Stimulated activated CD8-positive, alpha-beta memory T cell treated with anti-CD3 and anti-CD28 coated beads, Interleukin-2, amount 100 ng/mL, for 48 hours (primary cell): Measurements from ENCODE around the gene KCTD2.

Experiments used
- DNase-seq, 2 donors: peaks; one replicate each; pipeline ENCODE4 v3.0.0-alpha.2; 2020; ENCODE audit warnings: low read depth in 2 of 2

KCTD2 gene

DNA sequence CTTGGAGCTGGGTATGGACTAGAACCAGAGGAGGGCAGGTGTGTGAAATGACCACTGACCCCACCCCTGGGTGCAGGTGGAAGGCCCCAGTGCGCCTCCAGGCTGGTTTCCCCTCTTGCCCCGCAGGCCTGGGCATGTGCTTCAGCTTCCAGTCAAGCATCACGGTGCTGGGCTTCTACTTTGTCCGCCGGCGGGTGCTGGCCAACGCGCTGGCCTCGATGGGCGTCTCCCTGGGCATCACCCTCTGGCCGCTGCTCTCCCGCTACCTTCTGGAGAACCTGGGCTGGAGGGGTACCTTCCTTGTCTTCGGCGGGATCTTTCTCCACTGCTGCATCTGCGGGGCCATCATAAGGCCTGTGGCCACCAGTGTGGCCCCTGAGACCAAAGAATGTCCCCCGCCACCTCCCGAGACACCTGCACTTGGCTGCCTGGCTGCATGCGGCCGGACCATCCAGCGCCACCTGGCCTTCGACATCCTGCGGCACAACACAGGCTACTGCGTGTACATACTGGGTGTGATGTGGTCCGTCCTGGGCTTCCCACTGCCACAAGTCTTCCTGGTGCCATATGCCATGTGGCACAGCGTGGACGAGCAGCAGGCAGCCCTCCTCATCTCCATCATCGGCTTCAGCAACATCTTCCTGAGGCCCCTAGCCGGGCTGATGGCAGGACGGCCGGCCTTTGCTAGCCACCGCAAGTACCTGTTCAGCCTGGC, 53.0 kb downstream of the KCTD2 start:
- DNase-seq: no peak

DNA sequence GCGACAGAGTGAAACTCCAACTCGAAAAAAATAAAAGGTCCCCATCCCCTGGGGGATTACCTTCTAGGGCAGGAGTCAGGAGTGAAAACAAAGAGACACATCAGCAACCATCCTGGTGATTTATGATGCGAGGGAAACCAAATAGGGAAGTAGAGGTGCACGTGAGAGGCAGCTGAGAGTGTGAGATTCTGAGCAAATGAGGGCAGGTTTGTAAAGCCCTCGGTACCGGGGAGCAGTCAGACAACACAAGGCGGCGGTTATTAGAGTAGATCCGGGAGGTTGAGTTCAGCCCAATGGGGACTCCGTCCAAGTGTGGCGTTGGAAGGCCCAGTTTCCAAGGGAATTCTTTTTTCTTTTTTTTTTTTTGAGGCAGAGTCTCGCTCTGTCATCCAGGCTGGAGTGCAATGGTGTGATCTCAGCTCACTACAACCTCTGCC, 55.4 kb downstream of the KCTD2 start:
- DNase-seq: no peak

DNA sequence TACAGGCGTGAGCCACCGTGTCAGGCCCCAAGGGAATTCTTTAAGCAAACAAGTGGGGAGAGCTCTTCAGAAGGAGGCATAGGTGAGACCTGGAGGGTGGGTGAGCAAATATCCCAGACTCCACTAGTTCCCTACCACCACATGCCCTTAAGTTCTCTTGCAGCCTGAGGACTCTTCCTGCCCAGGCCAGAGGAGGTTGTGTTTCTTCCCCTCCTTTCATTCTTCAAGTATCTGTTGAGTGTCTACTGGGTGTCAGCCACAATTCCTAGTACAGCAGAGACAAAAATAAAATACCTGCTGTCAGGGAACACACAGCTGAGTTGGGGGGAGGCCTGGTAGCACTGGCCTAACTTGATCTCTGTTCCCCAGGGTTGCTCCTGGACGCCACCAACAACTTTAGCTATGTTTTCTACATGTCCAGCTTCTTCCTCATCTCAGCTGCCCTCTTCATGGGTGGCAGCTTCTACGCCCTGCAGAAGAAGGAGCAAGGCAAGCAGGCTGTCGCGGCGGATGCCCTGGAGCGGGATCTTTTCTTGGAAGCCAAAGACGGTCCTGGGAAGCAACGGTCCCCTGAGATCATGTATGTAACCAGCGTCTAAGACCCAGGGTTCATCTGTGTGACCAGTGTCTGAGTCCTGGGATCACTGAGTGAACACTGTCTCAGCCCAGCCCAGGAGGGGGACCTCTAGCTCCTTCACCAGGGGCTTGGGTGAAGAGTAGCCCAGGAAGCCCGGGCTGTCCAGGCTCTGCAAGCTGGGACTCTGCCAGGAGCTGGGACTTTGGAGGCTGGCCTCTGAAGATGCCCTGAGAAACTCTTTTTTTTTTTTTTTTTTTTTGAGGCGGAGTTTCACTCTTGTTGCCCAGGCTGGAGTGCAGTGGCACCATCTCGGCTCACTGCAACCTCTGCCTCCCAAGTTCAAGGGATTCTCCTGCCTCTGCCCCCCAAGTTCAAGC, 56.9 kb downstream of the KCTD2 start:
- DNase-seq: no peak

DNA sequence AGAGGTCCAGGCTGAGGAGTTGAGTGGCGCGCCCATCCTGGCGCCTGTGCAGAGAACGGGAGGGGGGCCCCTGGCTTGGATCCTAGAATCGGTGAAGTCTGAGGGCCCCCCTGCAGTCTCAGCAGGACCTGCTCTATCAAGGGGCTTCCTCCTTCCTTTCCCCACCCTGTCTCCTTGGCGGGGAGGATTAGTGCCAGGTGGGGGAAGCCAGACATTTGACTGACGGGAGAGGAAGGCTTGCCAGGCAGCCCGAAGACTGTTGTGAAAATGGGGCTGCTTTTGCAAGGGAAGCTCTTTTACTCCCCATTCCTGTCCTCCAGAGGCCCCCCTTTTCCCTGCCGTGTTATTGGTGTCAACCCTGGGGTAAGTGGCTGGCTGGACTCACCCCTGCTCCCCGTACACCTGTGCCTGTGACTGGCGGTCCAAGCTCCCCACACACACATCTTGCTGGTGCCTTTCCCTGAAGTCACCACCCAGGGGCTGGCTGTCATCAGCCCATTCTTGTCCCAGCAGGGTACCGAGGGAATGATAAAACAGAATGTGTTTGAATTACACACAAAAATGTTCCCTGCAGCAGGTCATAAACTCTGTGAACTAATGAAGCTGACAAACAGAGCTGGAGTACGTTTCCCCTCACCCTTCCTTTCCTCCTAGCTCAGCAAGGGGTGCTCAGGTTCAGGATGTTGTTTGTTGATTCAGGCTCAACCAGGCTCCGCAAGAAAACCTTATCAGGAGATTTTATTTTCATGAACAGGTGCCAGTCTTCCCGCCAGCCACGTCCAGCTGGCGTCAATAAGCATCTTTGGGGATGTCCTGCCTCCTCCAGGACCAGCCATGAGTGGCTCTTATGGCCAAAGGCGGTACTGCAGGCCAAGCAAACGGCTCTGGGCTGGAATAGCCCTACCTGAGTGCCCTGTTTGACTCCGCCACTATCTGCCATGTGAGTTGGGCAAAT, 58.4 kb downstream of the KCTD2 start:
- DNase-seq: peak in 1 of 2 donors; percentile 9

DNA sequence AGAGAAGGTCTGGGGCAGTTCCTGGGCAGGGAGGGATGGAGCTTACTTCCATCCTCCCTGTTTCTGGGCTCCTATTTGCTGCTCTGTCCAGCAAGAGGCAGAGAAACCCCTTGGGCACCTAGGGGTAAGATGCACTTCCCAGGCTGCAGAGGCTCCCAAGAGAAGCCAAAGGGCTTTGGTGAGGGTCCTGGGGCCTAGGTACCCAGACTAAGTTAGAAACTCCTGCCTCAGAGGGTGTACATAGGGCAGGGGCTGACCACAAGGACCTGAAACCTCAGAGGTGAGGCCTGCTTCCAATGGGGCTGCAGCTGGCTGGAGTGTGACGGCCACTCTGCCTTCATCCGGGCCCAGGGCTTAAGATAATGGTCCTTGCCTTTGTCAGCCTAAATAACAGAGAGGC, 61.2 kb downstream of the KCTD2 start:
- DNase-seq: no peak

DNA sequence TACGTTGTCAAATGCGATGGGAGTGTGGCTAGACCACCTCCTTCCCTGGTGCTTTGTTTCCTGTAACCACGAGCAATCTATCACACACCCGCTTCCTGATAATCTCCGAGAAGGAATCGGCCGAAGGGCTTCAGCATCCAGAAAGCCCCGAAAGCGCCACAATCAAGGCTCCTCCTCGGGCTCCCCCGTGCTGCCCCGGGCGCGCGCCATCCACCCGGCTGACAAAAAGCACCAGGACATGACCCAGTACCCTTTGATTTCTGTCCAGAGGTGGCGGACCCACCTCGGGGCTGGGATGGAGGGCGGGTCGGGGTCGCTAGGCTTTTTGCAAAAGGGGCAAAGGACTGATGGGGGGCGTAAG, 62.0 kb downstream of the KCTD2 start:
- no peak for DNase-seq

DNA sequence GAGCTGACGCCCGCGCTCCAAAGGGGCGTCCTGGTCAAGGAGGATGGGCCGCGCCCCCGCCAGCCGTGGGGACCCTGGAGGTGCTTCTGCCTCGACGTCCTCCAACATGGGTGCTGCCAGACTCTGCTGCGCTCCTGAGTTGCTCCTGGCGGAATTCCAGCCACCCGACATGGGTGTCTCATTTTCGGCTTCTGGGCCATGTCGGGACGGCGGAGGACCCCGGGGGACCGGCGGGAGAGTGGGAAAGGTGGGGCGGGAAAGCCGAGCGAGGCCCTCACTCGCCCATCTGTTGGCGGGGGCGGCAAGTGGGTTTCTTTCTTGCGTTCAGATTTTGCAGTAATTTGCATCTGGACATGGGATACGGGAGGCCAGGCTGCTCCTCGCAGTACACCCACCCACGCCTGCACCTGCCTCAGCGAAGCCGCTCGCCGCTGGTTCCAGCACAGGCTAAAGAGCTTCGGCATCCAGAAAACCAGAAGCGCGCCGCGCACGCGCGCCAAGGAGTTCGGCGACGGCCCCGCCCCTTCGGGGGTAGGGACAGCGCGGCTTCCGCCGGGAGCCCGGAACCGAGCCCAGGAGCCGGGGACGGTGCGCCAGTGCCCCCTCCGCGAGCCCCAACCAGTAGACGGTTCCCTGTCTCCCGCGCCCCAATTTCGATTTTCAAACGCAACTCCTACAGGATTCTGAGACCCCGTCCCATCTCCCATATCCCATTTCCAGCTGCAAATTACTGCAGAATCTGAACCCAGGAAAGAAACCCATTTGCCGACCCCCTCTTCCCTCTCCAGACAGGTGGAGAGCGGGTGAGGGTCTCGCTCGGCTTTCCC, 62.6 kb downstream of the KCTD2 start, which contains the start of gene ARMC7:
Gene ARMC7, plus strand, starts transcription at position 563 of the 827 bp plus-strand sequence. CDS start 320 bp downstream, outside the sequence.
- peak; percentile 92 to 93 for DNase-seq

DNA sequence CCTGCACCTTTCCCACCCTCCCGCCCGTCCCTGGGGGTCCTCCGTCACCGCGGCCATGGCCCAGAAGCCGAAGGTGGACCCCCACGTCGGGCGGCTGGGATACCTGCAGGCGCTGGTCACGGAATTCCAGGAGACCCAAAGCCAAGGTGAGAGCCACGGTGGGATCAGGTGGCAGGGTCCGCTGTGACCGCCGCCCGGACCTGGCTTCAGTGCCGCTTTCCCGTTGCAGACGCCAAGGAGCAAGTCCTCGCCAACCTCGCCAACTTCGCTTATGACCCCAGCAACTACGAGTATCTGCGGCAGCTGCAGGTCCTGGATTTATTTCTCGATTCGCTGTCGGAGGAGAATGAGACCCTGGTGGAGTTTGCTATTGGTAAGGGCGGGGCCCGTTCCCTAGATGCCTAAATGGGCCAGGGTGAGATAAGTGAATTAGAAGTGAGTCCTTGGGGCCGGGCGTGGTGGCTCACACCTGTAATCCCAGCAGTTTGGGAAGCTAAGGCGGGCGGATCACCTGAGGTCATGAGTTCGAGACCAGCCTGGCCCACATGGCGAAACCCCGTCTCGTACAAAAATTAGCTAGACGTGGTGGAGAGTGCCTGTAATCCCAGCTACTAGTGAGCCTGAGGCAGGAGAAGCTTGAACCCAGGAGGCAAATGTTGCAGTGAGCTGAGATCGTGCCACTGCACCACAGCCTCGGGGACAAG, 63.4 kb downstream of the KCTD2 start:
- DNase-seq: no peak

DNA sequence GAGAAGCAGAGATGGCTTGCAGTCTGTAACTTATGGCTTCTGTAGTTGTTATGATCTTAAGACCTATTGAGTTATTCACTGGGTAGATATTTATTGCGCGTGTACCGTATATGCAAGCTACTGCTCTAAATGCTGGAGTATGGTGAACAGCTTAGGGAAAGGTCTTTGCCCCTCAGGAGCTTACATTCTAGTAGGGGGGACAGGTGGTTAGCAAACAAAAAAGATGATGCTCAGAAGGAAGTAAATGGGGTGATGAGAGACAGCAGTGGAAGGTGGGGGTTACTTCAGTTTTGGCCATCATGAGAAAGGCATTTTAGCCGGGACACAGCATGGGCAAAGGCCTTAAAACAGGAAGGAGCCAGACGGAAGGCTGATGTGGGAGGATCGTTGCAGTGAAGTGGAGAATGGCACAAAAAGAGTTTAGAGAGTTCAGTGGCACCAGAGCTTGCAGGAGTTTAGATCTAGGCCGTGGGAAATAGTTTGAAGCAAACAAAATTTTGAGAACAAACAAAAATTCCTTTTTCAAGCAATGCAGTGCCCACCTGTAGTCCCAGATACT, 64.8 kb downstream of the KCTD2 start:
- no peak for DNase-seq

DNA sequence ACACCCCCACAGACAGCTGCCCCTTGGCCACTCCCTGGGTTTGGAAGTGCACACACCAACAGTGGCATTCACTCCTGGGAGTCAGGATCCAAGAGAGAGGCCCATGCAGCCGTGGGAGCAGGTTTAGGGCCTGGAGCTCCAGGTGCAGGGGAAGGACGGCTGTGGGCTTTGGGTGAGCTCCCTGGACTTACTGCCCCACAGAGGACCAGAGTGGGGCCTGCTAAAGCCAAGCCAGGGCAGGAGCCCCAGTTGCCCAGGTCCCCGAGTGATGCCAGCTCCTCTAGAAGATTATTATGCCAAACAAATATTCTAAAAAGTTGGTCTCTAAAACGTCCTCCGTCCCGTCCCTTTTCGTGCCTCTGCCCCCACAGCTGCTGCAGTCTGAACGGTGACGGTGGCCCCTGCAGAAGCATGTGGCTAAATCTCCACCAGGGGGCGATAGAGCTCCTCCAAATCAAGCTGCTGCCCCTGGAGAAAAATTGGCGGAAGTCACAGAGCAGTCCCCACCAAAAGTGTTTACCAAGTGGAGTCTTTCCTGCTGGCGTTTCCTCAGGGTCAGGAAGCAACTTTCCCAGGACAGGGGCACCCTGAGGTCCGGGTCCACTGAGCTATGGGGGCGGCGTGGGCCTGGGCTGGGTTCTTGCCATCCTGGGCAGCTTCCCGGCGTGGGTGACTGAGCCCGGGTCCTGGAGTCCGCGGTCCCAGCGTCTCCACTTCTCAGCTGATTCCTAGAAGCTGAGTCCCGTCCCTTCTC, 67.0 kb downstream of the KCTD2 start:
- DNase-seq: peak; percentile 73 to 85

DNA sequence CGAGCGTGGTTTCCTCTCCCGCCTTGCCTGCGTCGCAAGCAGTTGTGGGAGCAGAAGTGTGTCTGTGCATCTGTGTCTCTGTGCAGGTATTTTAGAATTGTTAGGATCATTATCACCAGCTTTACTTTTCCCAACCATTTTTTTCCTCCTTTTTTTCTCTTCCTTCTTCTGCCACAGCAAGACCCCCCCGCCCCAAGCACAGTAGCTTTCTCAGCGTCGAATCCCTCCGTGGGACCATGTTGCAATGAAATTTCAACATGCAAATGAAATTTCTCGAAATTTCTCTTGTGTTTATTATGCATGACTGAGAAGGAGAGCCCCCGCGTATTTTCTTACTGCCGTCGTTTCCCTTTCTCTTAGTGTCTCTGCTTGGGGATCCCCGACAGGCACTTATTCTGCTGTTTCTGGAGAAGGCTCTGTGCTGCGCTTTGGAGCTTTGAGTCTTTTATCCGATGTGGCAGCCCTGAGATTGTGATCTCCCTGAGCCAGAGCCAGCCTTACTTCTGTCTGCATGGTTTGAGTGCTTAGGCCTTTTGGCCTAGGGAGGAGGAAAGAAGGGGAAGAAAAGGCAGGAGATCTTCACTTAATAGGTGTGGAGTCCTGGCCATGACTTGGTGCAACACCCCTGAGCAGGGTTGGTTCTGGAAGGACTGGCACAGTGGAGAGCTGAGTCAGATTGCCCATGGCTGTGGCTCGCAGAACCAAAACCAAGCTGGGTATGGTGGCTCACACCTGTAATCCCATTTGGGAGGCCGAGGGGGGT, 67.7 kb downstream of the KCTD2 start:
- no peak for DNase-seq
